HEK293 (cell line): Measurements from ENCODE around the gene RIPK1.

Experiments
- CTCF ChIA-PET: fragments of 350-600 bp; formaldehyde crosslinking; extraction: SDS; loops from one replicate; lab custom pipeline; 2021; ENCODE audit warnings: antibody characterized with exemption; lab: Yijun Ruan, JAX
- POLR2A ChIA-PET: fragments of 300-600 bp; formaldehyde crosslinking; extraction: SDS; loops from one replicate; lab custom pipeline; 2020; ENCODE audit warnings: antibody characterized with exemption, inconsistent platforms; lab: Yijun Ruan, JAX
- H3K27ac ChIP-seq: fragments of 200-500 bp; sonication (Bioruptor generic); 2 replicates; pipeline ENCODE4 v1.5.1; 2014; ENCODE audit warnings: low read depth, low read length, control low read depth, inconsistent platforms; ENCODE audit errors: extremely low read depth
- H3K36me3 ChIP-seq, 2 experiments: fragments of 200-500 bp in 1 of 2; sonication (Bioruptor generic) in 1 of 2; 1 replicate in 1 of 2; 2 replicates in 1 of 2; pipeline ENCODE4 v1.5.1; 2014 to 2017; ENCODE audit warnings: inconsistent platforms in 2 of 2, low read length in 2 of 2; ENCODE audit not compliant: control insufficient read depth in 2 of 2, insufficient read depth in 1 of 2
- H3K4me1 ChIP-seq: fragments of 200-500 bp; sonication (Bioruptor generic); 2 replicates; pipeline ENCODE4 v1.5.1; 2014; ENCODE audit warnings: mild to moderate bottlenecking, low read length, inconsistent platforms; ENCODE audit not compliant: control insufficient read depth, insufficient read depth
- H3K4me3 ChIP-seq: 2 replicates; pipeline ENCODE4 v1.5.1; 2011; ENCODE audit warnings: low read depth, mild to moderate bottlenecking, control low read depth, low read length, moderate library complexity
- H3K9me3 ChIP-seq: fragments of 200-500 bp; sonication (Bioruptor generic); 2 replicates; pipeline ENCODE4 v1.5.1; 2014; ENCODE audit warnings: low read depth, low read length, inconsistent platforms; ENCODE audit not compliant: control insufficient read depth, insufficient read depth
- ATF2 ChIP-seq: fragments of 450-650 bp; formaldehyde crosslinking; IDR thresholded peaks from 2 replicates; pipeline ENCODE4 v1.5.1; 2016; ENCODE audit warnings: missing biosample characterization, missing genetic modification characterization, low read depth
- GLI4 ChIP-seq: fragments of 450-650 bp; formaldehyde crosslinking; IDR thresholded peaks from 2 replicates; pipeline ENCODE4 v1.5.1; 2016; ENCODE audit warnings: missing biosample characterization, missing genetic modification characterization
- KLF10 ChIP-seq: fragments of 450-650 bp; IDR thresholded peaks from 2 replicates; pipeline ENCODE4 v1.5.1; 2018; ENCODE audit warnings: missing biosample characterization, mild to moderate bottlenecking, missing genetic modification characterization
- PRDM6 ChIP-seq: fragments of 450-650 bp; formaldehyde crosslinking; IDR thresholded peaks from 2 replicates; pipeline ENCODE4 v1.5.1; 2017; ENCODE audit warnings: missing biosample characterization, missing genetic modification characterization
- SP7 ChIP-seq: fragments of 450-650 bp; formaldehyde crosslinking; IDR thresholded peaks from 2 replicates; pipeline ENCODE4 v1.5.1; 2016; ENCODE audit warnings: missing biosample characterization, missing genetic modification characterization
- TRIM28 ChIP-seq: IDR thresholded peaks from 2 replicates; pipeline ENCODE4 v1.6.1; 2011; ENCODE audit warnings: low read length, control low read depth, borderline replicate concordance
- ZBTB1 ChIP-seq: fragments of 450-650 bp; formaldehyde crosslinking; IDR thresholded peaks from 2 replicates; pipeline ENCODE4 v1.5.1; 2016; ENCODE audit warnings: missing biosample characterization, missing genetic modification characterization
- ZBTB17 ChIP-seq: fragments of 450-650 bp; formaldehyde crosslinking; IDR thresholded peaks from 2 replicates; pipeline ENCODE4 v1.5.1; 2016; ENCODE audit warnings: missing biosample characterization, missing genetic modification characterization
- ZBTB44 ChIP-seq: fragments of 450-650 bp; IDR thresholded peaks from 2 replicates; pipeline ENCODE4 v1.5.1; 2018; ENCODE audit warnings: missing biosample characterization, mild to moderate bottlenecking, missing genetic modification characterization
- ZBTB49 ChIP-seq: fragments of 450-650 bp; formaldehyde crosslinking; IDR thresholded peaks from 2 replicates; pipeline ENCODE4 v1.5.1; 2016; ENCODE audit warnings: missing biosample characterization, missing genetic modification characterization, low read depth
- ZNF148 ChIP-seq: fragments of 450-650 bp; formaldehyde crosslinking; IDR thresholded peaks from 2 replicates; pipeline ENCODE4 v1.5.0; 2017; ENCODE audit warnings: missing biosample characterization, missing genetic modification characterization, borderline replicate concordance
- ZNF175 ChIP-seq: fragments of 450-650 bp; formaldehyde crosslinking; IDR thresholded peaks from 2 replicates; pipeline ENCODE4 v1.5.1; 2016; ENCODE audit warnings: missing biosample characterization, missing genetic modification characterization
- ZNF23 ChIP-seq: fragments of 450-650 bp; formaldehyde crosslinking; IDR thresholded peaks from 2 replicates; pipeline ENCODE4 v1.5.1; 2016; ENCODE audit warnings: missing biosample characterization, missing genetic modification characterization, borderline replicate concordance
- ZNF341 ChIP-seq: fragments of 450-650 bp; formaldehyde crosslinking; IDR thresholded peaks from 2 replicates; pipeline ENCODE4; 2016; ENCODE audit warnings: low read depth, missing biosample characterization, missing genetic modification characterization
- ZNF366 ChIP-seq: fragments of 450-650 bp; formaldehyde crosslinking; conservative IDR thresholded peaks from 2 replicates; pipeline ENCODE4 v1.5.1; 2016; ENCODE audit warnings: missing biosample characterization, missing genetic modification characterization
- ZNF37A ChIP-seq: fragments of 450-650 bp; IDR thresholded peaks from 2 replicates; pipeline ENCODE4 v1.5.1; 2018; ENCODE audit warnings: missing biosample characterization, missing genetic modification characterization
- ZNF391 ChIP-seq: fragments of 450-650 bp; formaldehyde crosslinking; IDR thresholded peaks from 2 replicates; pipeline ENCODE4 v1.5.1; 2016; ENCODE audit warnings: low read depth, missing biosample characterization, missing genetic modification characterization, borderline replicate concordance
- ZNF488 ChIP-seq: fragments of 450-650 bp; formaldehyde crosslinking; IDR thresholded peaks from 2 replicates; pipeline ENCODE4 v1.5.1; 2016; ENCODE audit warnings: missing biosample characterization, missing genetic modification characterization
- ZNF560 ChIP-seq: fragments of 450-650 bp; formaldehyde crosslinking; IDR thresholded peaks from 2 replicates; pipeline ENCODE4 v1.5.1; 2017; ENCODE audit warnings: missing biosample characterization, missing genetic modification characterization, borderline replicate concordance
- ZNF580 ChIP-seq: fragments of 450-650 bp; formaldehyde crosslinking; IDR thresholded peaks from 2 replicates; pipeline ENCODE4 v1.5.1; 2016; ENCODE audit warnings: missing biosample characterization, missing genetic modification characterization
- ZNF610 ChIP-seq: fragments of 450-650 bp; formaldehyde crosslinking; IDR thresholded peaks from 2 replicates; pipeline ENCODE4 v1.5.1; 2016; ENCODE audit warnings: missing biosample characterization, missing genetic modification characterization, borderline replicate concordance
- ZNF623 ChIP-seq: fragments of 450-650 bp; formaldehyde crosslinking; IDR thresholded peaks from 2 replicates; pipeline ENCODE4 v1.5.1; 2016; ENCODE audit warnings: missing biosample characterization, missing genetic modification characterization
- ZNF645 ChIP-seq: fragments of 450-650 bp; formaldehyde crosslinking; IDR thresholded peaks from 2 replicates; pipeline ENCODE4; 2016; ENCODE audit warnings: missing biosample characterization, missing genetic modification characterization
- ZNF677 ChIP-seq: fragments of 450-650 bp; IDR thresholded peaks from 2 replicates; pipeline ENCODE4 v1.5.0; 2018; ENCODE audit warnings: missing biosample characterization, mild to moderate bottlenecking, missing genetic modification characterization, moderate library complexity
- ZNF830 ChIP-seq: fragments of 450-650 bp; IDR thresholded peaks from 2 replicates; pipeline ENCODE4 v1.5.0; 2018; ENCODE audit warnings: missing biosample characterization, missing genetic modification characterization, low read depth, mild to moderate bottlenecking, moderate library complexity

RIPK1 gene

GRCh38 chr6:3039384-3039783 lies 28.9 kb upstream of the RIPK1 start:
- Histone ChIP-seq H3K4me1 (peaks cover 11% of the 10 kb centered on the region), H3K9me3 (no peaks in the 10 kb centered on the region), H3K27ac (no peak overlapping the region), H3K4me3 (no peak overlapping the region), H3K36me3 (no peaks in the 10 kb centered on the region)
- POLR2A ChIA-PET, result interaction anchor here (0.6 to 1.3 kb wide), 2 partner anchors 16 to 29 kb away, joined by 3 to 5 read pairs; partner anchors contain the start of gene RIPK1
- CTCF ChIA-PET, result interaction anchor here (0.7 to 3.0 kb wide), 13 partner anchors 12 to 766 kb away, joined by 3 to 16 read pairs (median 3); no protein-coding TSS in a partner anchor
- TF ChIP-seq ZBTB1 (no peak), ZNF37A (tag by site-specific recombination) (0 out of 2 replicates have a peak, but pooled peaks have one; percentile 24), ATF2 (no peak), ZNF645 (tag by site-specific recombination) (no peak), KLF10 (tag by site-specific recombination) (0 out of 2 replicates have a peak, but pooled peaks have one; percentile 32), SP7 (tag by site-specific recombination) (no peak), TRIM28 (no peak), ZNF341 (tag by site-specific recombination) (no peak), ZNF391 (no peak), ZNF560 (tag by site-specific recombination) (no peak), GLI4 (tag by site-specific recombination) (no peak), ZNF366 (tag by site-specific recombination) (0 out of 2 replicates have a peak, but pooled peaks have one; percentile 20), ZNF175 (no peak), ZNF610 (tag by site-specific recombination) (no peak), ZNF677 (no peak), ZNF830 (tag by site-specific recombination) (peak; percentile 38; the same call in 1 of the 2 replicates), ZNF488 (no peak), ZNF623 (tag by site-specific recombination) (no peak), ZNF148 (tag by site-specific recombination) (no peak), ZBTB44 (tag by site-specific recombination) (0 out of 2 replicates have a peak, but pooled peaks have one; percentile 13), ZNF23 (tag by site-specific recombination) (no peak), PRDM6 (peak; percentile 88), ZNF580 (no peak), ZBTB17 (peak; percentile 32; the same call in 1 of the 2 replicates), ZBTB49 (tag by site-specific recombination) (no peak)
